DND-41 (cell line): ENCODE data around the gene MAD2L2.

ENCODE experiments used
- ATAC-seq: fragments of 200-7000 bp; cut with Tn5 transposase; 3 replicates; pipeline ENCODE4 v1.9.1; 2021; ENCODE audit warnings: low read depth; ENCODE audit not compliant: insufficient read depth
- DNase-seq: peaks from one replicate; pipeline ENCODE4 v3.0.0-alpha.2; 2020
- H2AFZ ChIP-seq: 2 replicates; pipeline ENCODE4 v1.6.0; 2012; ENCODE audit warnings: low read depth, low read length
- H3K27ac ChIP-seq: 2 replicates; pipeline ENCODE4 v1.5.1; 2012; ENCODE audit warnings: low read length, inconsistent platforms
- H3K27me3 ChIP-seq: fragments of 200-600 bp; sonication (generic); 2 replicates; pipeline ENCODE4 v1.6.0; 2012; ENCODE audit warnings: low read length, mild to moderate bottlenecking, inconsistent platforms; ENCODE audit not compliant: insufficient read depth, poor library complexity
- H3K36me3 ChIP-seq: 2 replicates; pipeline ENCODE4 v1.5.1; 2012; ENCODE audit warnings: low read length, inconsistent platforms; ENCODE audit not compliant: insufficient read depth
- H3K4me1 ChIP-seq: 2 replicates; pipeline ENCODE4 v1.5.1; 2012; ENCODE audit warnings: mild to moderate bottlenecking, low read length; ENCODE audit not compliant: insufficient read depth
- H3K4me2 ChIP-seq: 2 replicates; pipeline ENCODE4 v1.6.0; 2012; ENCODE audit warnings: mild to moderate bottlenecking, moderate library complexity, low read length, inconsistent platforms; ENCODE audit not compliant: insufficient read depth
- H3K4me3 ChIP-seq, 2 experiments: fragments of 200-600 bp in 1 of 2; shearing (Covaris generic) in 1 of 2; 2 replicates each; pipeline ENCODE4 v1.5.1; 2012 to 2016; ENCODE audit warnings: inconsistent platforms in 2 of 2, low read length in 2 of 2, mild to moderate bottlenecking in 2 of 2, low read depth in 1 of 2, moderate library complexity in 1 of 2
- H3K79me2 ChIP-seq: 2 replicates; pipeline ENCODE4 v1.6.0; 2012; ENCODE audit warnings: low read length, inconsistent platforms; ENCODE audit not compliant: insufficient read depth
- H3K9ac ChIP-seq: 2 replicates; pipeline ENCODE4 v1.6.0; 2012; ENCODE audit warnings: low read depth, mild to moderate bottlenecking, inconsistent platforms, low read length, moderate library complexity
- H3K9me3 ChIP-seq: 2 replicates; pipeline ENCODE4 v1.5.1; 2012; ENCODE audit warnings: low read length, moderate library complexity, mild to moderate bottlenecking, inconsistent platforms; ENCODE audit not compliant: insufficient read depth, severe bottlenecking
- H4K20me1 ChIP-seq: 2 replicates; pipeline ENCODE4 v1.6.0; 2012; ENCODE audit warnings: low read length; ENCODE audit not compliant: insufficient read depth
- EZH2 ChIP-seq: IDR thresholded peaks from 3 replicates; pipeline ENCODE4 v1.6.1; 2012; ENCODE audit warnings: borderline replicate concordance, low read depth, mild to moderate bottlenecking, moderate library complexity, low read length, inconsistent platforms; ENCODE audit not compliant: severe bottlenecking
- TF ChIP-seq, protein P1 (sequence below): IDR thresholded peaks from 2 replicates; pipeline ENCODE4 v1.5.1; 2012; ENCODE audit warnings: borderline replicate concordance, low read length, moderate library complexity, mild to moderate bottlenecking; ENCODE audit not compliant: poor library complexity, severe bottlenecking; ENCODE audit errors: extremely low read depth

MAD2L2 gene

GRCh38 chr1:11671205-11671543 lies 9.8 kb downstream of the MAD2L2 start:
- no peaks in the 10 kb centered on the region for H3K4me1 ChIP-seq
- ATAC-seq, result no peak
- no peaks in the 10 kb centered on the region for H3K27me3 ChIP-seq
- no peaks in the 10 kb centered on the region for H3K79me2 ChIP-seq
- H3K4me2 ChIP-seq, result no peak overlapping the region
- DNase-seq, result no peak
- peaks cover 30% of the 10 kb centered on the region for H4K20me1 ChIP-seq
- H3K9me3 ChIP-seq, result no peaks in the 10 kb centered on the region
- no peak overlapping the region for H3K4me3 ChIP-seq
- peaks cover 53% of the 10 kb centered on the region for H3K36me3 ChIP-seq
- no peak for TF ChIP-seq EZH2
- TF ChIP-seq, protein P1, sequence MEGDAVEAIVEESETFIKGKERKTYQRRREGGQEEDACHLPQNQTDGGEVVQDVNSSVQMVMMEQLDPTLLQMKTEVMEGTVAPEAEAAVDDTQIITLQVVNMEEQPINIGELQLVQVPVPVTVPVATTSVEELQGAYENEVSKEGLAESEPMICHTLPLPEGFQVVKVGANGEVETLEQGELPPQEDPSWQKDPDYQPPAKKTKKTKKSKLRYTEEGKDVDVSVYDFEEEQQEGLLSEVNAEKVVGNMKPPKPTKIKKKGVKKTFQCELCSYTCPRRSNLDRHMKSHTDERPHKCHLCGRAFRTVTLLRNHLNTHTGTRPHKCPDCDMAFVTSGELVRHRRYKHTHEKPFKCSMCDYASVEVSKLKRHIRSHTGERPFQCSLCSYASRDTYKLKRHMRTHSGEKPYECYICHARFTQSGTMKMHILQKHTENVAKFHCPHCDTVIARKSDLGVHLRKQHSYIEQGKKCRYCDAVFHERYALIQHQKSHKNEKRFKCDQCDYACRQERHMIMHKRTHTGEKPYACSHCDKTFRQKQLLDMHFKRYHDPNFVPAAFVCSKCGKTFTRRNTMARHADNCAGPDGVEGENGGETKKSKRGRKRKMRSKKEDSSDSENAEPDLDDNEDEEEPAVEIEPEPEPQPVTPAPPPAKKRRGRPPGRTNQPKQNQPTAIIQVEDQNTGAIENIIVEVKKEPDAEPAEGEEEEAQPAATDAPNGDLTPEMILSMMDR, result no peak
- no peak overlapping the region for H3K27ac ChIP-seq
- no peak overlapping the region for H3K9ac ChIP-seq
- H2AFZ ChIP-seq, result no peak overlapping the region

- peaks cover 48% of the 10 kb centered on the region for H3K36me3 ChIP-seq
- H3K4me1 ChIP-seq, result no peaks in the 10 kb centered on the region
- no peak for ATAC-seq
Measured at GRCh38 chr1:11670747-11671146, 10.2 kb downstream of the MAD2L2 start.

GRCh38 chr1:11668516-11668915 lies 12.4 kb downstream of the MAD2L2 start:
- H4K20me1 ChIP-seq, result peaks cover 21% of the 10 kb centered on the region
- no peak for DNase-seq
- H2AFZ ChIP-seq, result no peak overlapping the region
- H3K9me3 ChIP-seq, result no peaks in the 10 kb centered on the region
- TF ChIP-seq, protein P1, result no peak
- TF ChIP-seq EZH2, result no peak
- H3K4me2 ChIP-seq, result no peak overlapping the region
- no peak overlapping the region for H3K4me3 ChIP-seq
- H3K79me2 ChIP-seq, result no peaks in the 10 kb centered on the region
- peaks cover 29% of the 10 kb centered on the region for H3K36me3 ChIP-seq
- no peak overlapping the region for H3K27ac ChIP-seq
- H3K4me1 ChIP-seq, result peaks cover 13% of the 10 kb centered on the region
- no peak for ATAC-seq
- no peak overlapping the region for H3K9ac ChIP-seq
- peaks cover 3% of the 10 kb centered on the region for H3K27me3 ChIP-seq

More at GRCh38 chr1:11670747-11671146, 10.2 kb downstream of the MAD2L2 start:
- Histone ChIP-seq H3K27me3 (no peaks in the 10 kb centered on the region), H4K20me1 (peaks cover 26% of the 10 kb centered on the region), H3K4me2 (no peak overlapping the region), H3K27ac (no peak overlapping the region), H3K9ac (no peak overlapping the region), H3K79me2 (no peaks in the 10 kb centered on the region), H2AFZ (no peak overlapping the region), H3K4me3 (no peak overlapping the region), H3K9me3 (no peaks in the 10 kb centered on the region)
- DNase-seq, result no peak
- TF ChIP-seq, protein P1, result no peak
- no peak for TF ChIP-seq EZH2
